Astrocyte (in vitro differentiated cells and primary cell): ENCODE measurements around the gene SLC5A2.

Source experiments
- CTCF ChIP-seq: IDR thresholded peaks from 2 replicates; pipeline ENCODE4 v1.5.1; 2011; ENCODE audit warnings: low read depth, mild to moderate bottlenecking, inconsistent platforms, low read length, moderate library complexity; ENCODE audit not compliant: insufficient read depth
- EZH2 ChIP-seq: IDR thresholded peaks from 2 replicates; pipeline ENCODE4 v1.6.1; 2012; ENCODE audit warnings: mild to moderate bottlenecking, low read length, inconsistent platforms; ENCODE audit not compliant: insufficient read depth

GRCh38 chr16:31438414-31438813, 44.5 kb upstream of the SLC5A2 start:
- no peak for TF ChIP-seq CTCF
- no peak for TF ChIP-seq EZH2
